GM21367 (cell line): ENCODE results near the gene MSI2.

Experiments used
- ATAC-seq: cut with Tn5 transposase; IDR thresholded peaks from one replicate; pipeline ENCODE4 v1.9.1; 2021; ENCODE audit not compliant: unreplicated experiment

MSI2 gene

GRCh38 chr17:57645950-57646665, 389.8 kb downstream of the MSI2 start:
- ATAC-seq, result no peak

- no peak for ATAC-seq
Measured at GRCh38 chr17:57648720-57649119, 392.4 kb downstream of the MSI2 start.

- ATAC-seq, result no peak
Measured at GRCh38 chr17:57649191-57649590, 392.9 kb downstream of the MSI2 start.

GRCh38 chr17:57649731-57650484, 393.6 kb downstream of the MSI2 start:
- ATAC-seq, result no peak

- no peak for ATAC-seq
Measured at GRCh38 chr17:57650548-57650947, 394.2 kb downstream of the MSI2 start.

- no peak for ATAC-seq
Measured at GRCh38 chr17:57651451-57651850, 395.1 kb downstream of the MSI2 start.

- no peak for ATAC-seq
Measured at GRCh38 chr17:57651996-57652395, 395.7 kb downstream of the MSI2 start.

GRCh38 chr17:57652811-57653210, 396.5 kb downstream of the MSI2 start:
- ATAC-seq, result no peak

- no peak for ATAC-seq
Measured at GRCh38 chr17:57653279-57653678, 397.0 kb downstream of the MSI2 start.

GRCh38 chr17:57654040-57654775, 397.9 kb downstream of the MSI2 start:
- no peak for ATAC-seq

GRCh38 chr17:57655553-57655952, 399.2 kb downstream of the MSI2 start:
- ATAC-seq, result no peak

GRCh38 chr17:57657211-57657610, 400.9 kb downstream of the MSI2 start:
- ATAC-seq, result no peak

GRCh38 chr17:57662041-57662440, 405.7 kb downstream of the MSI2 start:
- no peak for ATAC-seq

GRCh38 chr17:57662644-57663308, 406.5 kb downstream of the MSI2 start:
- no peak for ATAC-seq

GRCh38 chr17:57663326-57664070, 407.2 kb downstream of the MSI2 start:
- ATAC-seq, result no peak

GRCh38 chr17:57665128-57665527, 408.8 kb downstream of the MSI2 start:
- no peak for ATAC-seq

- no peak for ATAC-seq
Measured at GRCh38 chr17:57665696-57666095, 409.4 kb downstream of the MSI2 start.

GRCh38 chr17:57666201-57666870, 410.0 kb downstream of the MSI2 start:
- no peak for ATAC-seq

- no peak for ATAC-seq
Measured at GRCh38 chr17:57666946-57667345, 410.6 kb downstream of the MSI2 start.

- ATAC-seq, result no peak
Measured at GRCh38 chr17:57667461-57667923, 411.2 kb downstream of the MSI2 start.
